K562 (cell line): ENCODE results near the gene GMDS. TPM values are rescaled to one million over a fixed set of nuclear protein-coding genes. Genes with fewer than 3 reads are reported as not detected.

Experiments used
- ADNP ChIP-seq: fragments of 200-800 bp; sonication (Bioruptor generic); IDR thresholded peaks from 2 replicates; pipeline ENCODE4 v1.6.1; 2016; ENCODE audit warnings: missing genetic modification characterization, missing compliant biosample characterization
- CREB1 ChIP-seq, 2 experiments: sonication (generic) in 1 of 2; formaldehyde crosslinking in 1 of 2; IDR thresholded peaks; 2 replicates each; pipeline versions ENCODE4 v1.6.1 to v1.8.0; 2012 to 2022; ENCODE audit warnings: inconsistent platforms in 1 of 2, mild to moderate bottlenecking in 1 of 2, missing genetic modification reagents in 1 of 2, moderate library complexity in 1 of 2
- CXXC5 ChIP-seq: fragments of 250-450 bp; sonication (Bioruptor Pico); IDR thresholded peaks from 2 replicates; pipeline ENCODE4 v1.8.0; 2022; ENCODE audit warnings: inconsistent platforms, mild to moderate bottlenecking, moderate library complexity
- ELF1 ChIP-seq: fragments of 200-800 bp; sonication (Bioruptor generic); IDR thresholded peaks from 2 replicates; pipeline ENCODE4 v1.6.1; 2016; ENCODE audit warnings: missing genetic modification characterization, missing compliant biosample characterization
- ETV6 ChIP-seq, 3 experiments: fragments of 150-350 bp in 1 of 3; sonication (generic) in 1 of 3; formaldehyde crosslinking in 1 of 3; IDR thresholded peaks; 2 replicates each; pipeline versions ENCODE4 v1.6.1 to v1.8.0; 2014 to 2022; ENCODE audit warnings: borderline replicate concordance in 2 of 3, low read depth in 2 of 3, antibody characterized with exemption in 1 of 3, low read length in 1 of 3, mild to moderate bottlenecking in 1 of 3, missing genetic modification reagents in 1 of 3
- HCFC1 ChIP-seq: IDR thresholded peaks from 2 replicates; pipeline ENCODE4 v1.6.1; 2012; ENCODE audit warnings: low read depth, low read length, improper control_type of control experiment
- HDAC2 ChIP-seq: fragments of 450-650 bp; IDR thresholded peaks from 2 replicates; pipeline ENCODE4 v1.6.1; 2016; ENCODE audit warnings: mild to moderate bottlenecking
- HMG20A ChIP-seq: fragments of 450-650 bp; formaldehyde crosslinking; conservative IDR thresholded peaks from 2 replicates; pipeline ENCODE4 v1.4.0; 2020; ENCODE audit warnings: mild to moderate bottlenecking, mixed read lengths
- HMGN3 ChIP-seq: IDR thresholded peaks from 2 replicates; pipeline ENCODE4 v1.6.1; 2011; ENCODE audit warnings: borderline replicate concordance, low read depth, mild to moderate bottlenecking, mixed read lengths, low read length; ENCODE audit not compliant: insufficient read length; ENCODE audit errors: extremely low read depth
- HNRNPL ChIP-seq: fragments of 200-400 bp; formaldehyde crosslinking; IDR thresholded peaks from 2 replicates; pipeline ENCODE4 v1.6.1; 2017; ENCODE audit warnings: low read depth, mild to moderate bottlenecking, low read length
- HOMEZ ChIP-seq: fragments of 250-450 bp; sonication (Bioruptor Pico); IDR thresholded peaks from 2 replicates; pipeline ENCODE4 v1.4.0; 2020; ENCODE audit warnings: mild to moderate bottlenecking, moderate library complexity
- ILF3 ChIP-seq: fragments of 450-650 bp; IDR thresholded peaks from 2 replicates; pipeline ENCODE4 v1.6.1; 2018; ENCODE audit warnings: antibody characterized with exemption, mild to moderate bottlenecking, moderate library complexity, borderline replicate concordance
- IRF2 ChIP-seq: sonication (generic); formaldehyde crosslinking; IDR thresholded peaks from 2 replicates; pipeline ENCODE4 v1.8.1; 2022; ENCODE audit warnings: mild to moderate bottlenecking, missing genetic modification reagents
- KAT7 ChIP-seq: sonication (generic); formaldehyde crosslinking; IDR thresholded peaks from 2 replicates; pipeline ENCODE4 v1.8.0; 2022; ENCODE audit warnings: missing genetic modification reagents, mild to moderate bottlenecking, borderline replicate concordance
- MTA1 ChIP-seq: fragments of 450-650 bp; IDR thresholded peaks from 2 replicates; pipeline ENCODE4 v1.6.1; 2017; ENCODE audit warnings: borderline replicate concordance
- MTA2 ChIP-seq: fragments of 450-650 bp; IDR thresholded peaks from 2 replicates; pipeline ENCODE4 v1.6.1; 2016; ENCODE audit warnings: low read depth
- POLR2G ChIP-seq: fragments of 200-400 bp; formaldehyde crosslinking; IDR thresholded peaks from 2 replicates; pipeline ENCODE4 v1.6.1; 2017; ENCODE audit warnings: low read depth, mild to moderate bottlenecking, antibody characterized with exemption, low read length, moderate library complexity
- RAD21 ChIP-seq, 2 experiments: fragments of 250-450 bp in 1 of 2; fragments of 450-650 bp in 1 of 2; sonication (Bioruptor Pico) in 1 of 2; formaldehyde crosslinking in 1 of 2; IDR thresholded peaks in 1 of 2; conservative IDR thresholded peaks in 1 of 2; 2 replicates each; pipeline versions ENCODE4 v1.4.0 to v1.8.0; 2020 to 2022; ENCODE audit warnings: mild to moderate bottlenecking in 2 of 2, moderate library complexity in 1 of 2
- SMAD3 ChIP-seq: fragments of 450-650 bp; formaldehyde crosslinking; conservative IDR thresholded peaks from 2 replicates; pipeline ENCODE4 v1.4.0; 2020; ENCODE audit warnings: mild to moderate bottlenecking
- SMAD4 ChIP-seq: fragments of 250-450 bp; sonication (Bioruptor Pico); conservative IDR thresholded peaks from 2 replicates; pipeline ENCODE4 v1.8.0; 2021; ENCODE audit warnings: inconsistent platforms, mild to moderate bottlenecking, moderate library complexity
- SUPT5H ChIP-seq: fragments of 450-650 bp; IDR thresholded peaks from 2 replicates; pipeline ENCODE4 v1.6.1; 2016
- TARDBP ChIP-seq: fragments of 450-650 bp; IDR thresholded peaks from 2 replicates; pipeline ENCODE4 v1.6.1; 2016
- VEZF1 ChIP-seq: fragments of 200-800 bp; sonication (Bioruptor generic); IDR thresholded peaks from 2 replicates; pipeline ENCODE4 v1.6.1; 2017; ENCODE audit warnings: missing genetic modification characterization, missing compliant biosample characterization
- XRCC4 ChIP-seq: IDR thresholded peaks from one replicate; pipeline ENCODE4 v1.6.1; 2011; ENCODE audit not compliant: insufficient read depth, insufficient read length; ENCODE audit errors: extremely low read depth
- ZKSCAN8 ChIP-seq: fragments of 200-800 bp; sonication (Bioruptor generic); IDR thresholded peaks from 2 replicates; pipeline ENCODE4 v1.6.1; 2016; ENCODE audit warnings: missing genetic modification characterization, missing compliant biosample characterization
- ZNF165 ChIP-seq: fragments of 250-450 bp; sonication (Bioruptor Pico); IDR thresholded peaks from 2 replicates; pipeline ENCODE4 v1.4.0; 2020; ENCODE audit warnings: borderline replicate concordance
- polyA plus RNA-seq, 8 experiments: library from polyadenylated mRNA; depleted of rRNA in 4 of 8; stranded (reverse) in 5 of 8; unstranded in 3 of 8; fragments of >200 nt; fragmentation: Nextera tagmentation in 2 of 8; fragmentation: Illumina TruSeq in 1 of 8; extraction: Ambion mirVana in 2 of 8; extraction: Trizol in 1 of 8; gene quantifications; 2 replicates each; pipeline versions ENCODE4 v1.2.1 to v1.2.3, GENCODE V29; 2011 to 2014; ENCODE audit warnings: inconsistent platforms in 1 of 8, missing spikeins in 1 of 8
- total RNA-seq, 7 experiments: library from RNA; depleted of rRNA in 6 of 7; stranded (reverse); fragments of >200 nt in 6 of 7; fragmentation: Illumina TruSeq in 2 of 7; extraction: Trizol in 2 of 7; gene quantifications; 2 replicates each; pipeline versions ENCODE4 v1.2.1 to v1.2.3, GENCODE V29; 2011 to 2021; ENCODE audit warnings: low replicate concordance in 1 of 7

The GMDS gene
- total and polyA plus RNA-seq, 9 of the 15 experiments (the other 6 are each of a cell fraction or from before 2014, with no cell fraction given): 0.48 to 31.8 (median 13.4) TPM

- peak; percentile 78 for TF ChIP-seq SUPT5H
- TF ChIP-seq IRF2: 0 out of 2 replicates have a peak, but pooled peaks have one; percentile 32
- TF ChIP-seq SMAD4 (CRISPR knock-in tag): peak; percentile 68
- no peak for TF ChIP-seq ZNF165
- TF ChIP-seq KAT7 (CRISPR knock-in tag): 0 out of 2 replicates have a peak, but pooled peaks have one; percentile 72
- TF ChIP-seq CREB1 (IDR thresholded peaks at IDR 0.05): peak; percentile 93
- peak; percentile 82 for TF ChIP-seq CREB1 (CRISPR knock-in tag; IDR thresholded peaks at IDR 0.05)
- 0 out of 2 replicates have a peak, but pooled peaks have one; percentile 83 for TF ChIP-seq TARDBP
- TF ChIP-seq HNRNPL: peak; percentile 51; the same call in 1 of the 2 replicates
- TF ChIP-seq ZKSCAN8 (CRISPR knock-in tag): no peak
- TF ChIP-seq MTA2: no peak
- TF ChIP-seq HOMEZ: no peak
- peak; percentile 77 for TF ChIP-seq HMGN3
- TF ChIP-seq MTA1: no peak
- 0 out of 2 replicates have a peak, but pooled peaks have one; percentile 85 for TF ChIP-seq ILF3
- peak; percentile 70 for TF ChIP-seq VEZF1 (CRISPR knock-in tag)
- TF ChIP-seq CXXC5 (CRISPR knock-in tag): peak; percentile 96
- no peak for TF ChIP-seq ELF1 (tag)
- no peak for TF ChIP-seq ETV6 (IDR thresholded peaks at IDR 0.05; ENCODE audit: borderline replicate concordance in 1 of 2, low read depth in 2 of 2, low read length in 1 of 2)
- TF ChIP-seq ETV6 (CRISPR knock-in tag; IDR thresholded peaks at IDR 0.05; ENCODE audit: borderline replicate concordance): peak; percentile 86; the same call in 1 of the 2 replicates
- TF ChIP-seq HCFC1: peak; percentile 23; the same call in 1 of the 2 replicates
- peak; percentile 88 for TF ChIP-seq POLR2G
- no peak for TF ChIP-seq SMAD3 (CRISPR knock-in tag)
- no peak for TF ChIP-seq ADNP
- no peak for TF ChIP-seq XRCC4
- no peak for TF ChIP-seq HMG20A (CRISPR knock-in tag)
- TF ChIP-seq RAD21 (CRISPR knock-in tag; conservative IDR thresholded peaks at IDR 0.05 in 1 of 2, IDR thresholded peaks at IDR 0.05 in 1 of 2): 0 out of 4 replicates have a peak, but pooled peaks of 1 of the 2 experiments have one; percentile 4
- no peak for TF ChIP-seq HDAC2
Measured at GRCh38 chr6:2245103-2245876, at the start of gene GMDS (continued).
